C1 segment of cervical spinal cord (tissue), 14 donors: Measurements from ENCODE around the gene N4BP2L2.

Experiments used
- DNase-seq, 14 donors: peaks; one replicate each; lab custom pipeline; 2025; lab: John Stamatoyannopoulos, UW

Gene N4BP2L2

DNA sequence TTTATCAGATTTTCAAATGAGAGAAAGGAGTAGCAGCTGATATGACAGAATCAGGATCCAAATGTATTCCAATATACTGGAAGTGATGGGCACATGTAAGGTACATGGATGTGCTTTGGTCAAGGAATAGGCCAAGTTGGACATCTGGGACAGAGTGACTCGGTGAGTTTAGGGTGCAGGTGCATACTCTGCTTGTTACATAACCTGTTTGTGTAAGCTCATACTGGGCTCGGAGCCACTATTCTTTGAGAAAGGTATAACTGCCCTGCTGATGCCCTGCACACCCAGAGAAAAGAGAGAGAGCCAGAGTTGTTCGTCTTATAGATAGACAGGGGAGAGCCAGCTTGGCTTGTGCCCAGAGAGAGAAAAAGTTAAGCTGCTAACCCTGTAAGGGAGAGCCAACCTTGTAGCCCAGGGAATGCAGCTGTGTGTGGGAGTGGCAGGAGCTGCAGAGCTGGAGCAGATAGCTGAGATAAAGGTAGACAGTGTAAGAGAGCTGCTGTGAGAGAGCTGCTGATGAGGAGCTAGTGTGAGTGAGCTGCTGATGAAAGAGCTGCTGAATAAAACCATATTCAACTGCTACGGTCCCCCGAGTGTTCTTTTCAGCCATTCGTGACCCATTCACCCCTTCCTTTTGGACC lies 70.0 kb downstream of the N4BP2L2 start:
- DNase-seq = no peak

DNA sequence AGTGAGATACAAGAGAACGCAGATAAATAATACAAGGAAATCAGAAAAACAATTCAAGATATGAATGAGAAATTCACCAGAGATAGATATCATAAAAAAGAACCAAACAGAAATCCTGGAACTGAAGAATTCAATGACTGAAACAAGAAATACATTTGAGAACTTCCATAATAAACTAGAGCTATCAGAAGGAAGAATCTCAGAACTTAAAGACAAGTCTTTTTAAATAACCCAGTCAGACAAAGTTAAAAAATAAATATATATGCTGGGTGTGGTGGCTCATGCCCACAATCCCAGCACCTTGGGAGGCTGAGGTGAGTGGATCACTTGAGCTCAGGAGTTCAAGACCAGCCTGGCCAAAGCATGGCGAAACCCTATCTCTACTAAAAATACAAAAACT lies 82.0 kb downstream of the N4BP2L2 start:
- no peak for DNase-seq

DNA sequence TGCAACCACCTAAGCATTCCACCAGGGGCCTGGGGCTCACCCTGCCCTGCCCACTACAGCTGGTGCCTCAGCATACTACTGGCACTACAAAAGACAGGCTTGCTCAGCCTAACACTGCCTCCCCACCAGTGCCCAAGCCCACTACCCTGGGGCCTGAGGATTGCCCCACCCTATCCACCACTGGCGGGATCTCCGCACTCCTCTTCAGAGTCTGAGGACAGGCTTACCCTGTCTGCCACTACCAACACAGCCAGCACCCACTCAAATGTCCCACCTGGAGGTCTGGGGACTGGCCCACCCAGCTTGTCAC lies 83.0 kb downstream of the N4BP2L2 start:
- DNase-seq = no peak

DNA sequence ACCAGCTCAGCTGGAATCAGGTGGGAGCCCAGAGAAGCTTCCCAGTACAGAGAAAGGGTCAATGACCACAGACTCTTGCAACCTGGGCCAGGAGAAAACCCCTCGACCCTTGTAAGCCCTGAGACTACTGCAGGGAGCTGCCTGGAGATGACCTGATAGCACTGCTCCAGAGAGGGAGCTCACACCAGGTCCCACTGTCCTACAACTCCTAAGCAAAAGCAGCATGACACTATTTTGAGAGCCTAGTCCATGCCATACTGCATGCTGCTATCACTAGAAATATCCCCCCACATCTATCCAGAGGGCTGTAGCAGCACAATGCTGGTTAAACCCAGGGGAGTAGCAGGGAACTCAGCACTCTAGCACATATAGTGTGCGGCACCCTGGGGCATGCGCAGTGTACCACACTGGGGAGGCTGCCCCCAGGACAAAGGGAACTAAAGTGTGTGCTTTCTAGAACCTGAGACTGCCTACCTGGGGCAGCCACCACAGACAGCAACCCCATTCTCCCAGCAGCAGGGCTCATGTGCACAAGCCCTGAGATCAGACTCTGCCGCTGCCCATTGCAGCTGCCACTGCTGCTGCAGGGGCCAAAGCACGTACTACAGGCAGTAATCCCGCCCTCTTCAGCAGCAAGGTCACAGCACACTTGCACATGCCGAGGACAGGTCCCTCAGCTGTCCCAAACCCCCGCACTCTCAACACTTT lies 83.6 kb downstream of the N4BP2L2 start:
- DNase-seq = no peak

DNA sequence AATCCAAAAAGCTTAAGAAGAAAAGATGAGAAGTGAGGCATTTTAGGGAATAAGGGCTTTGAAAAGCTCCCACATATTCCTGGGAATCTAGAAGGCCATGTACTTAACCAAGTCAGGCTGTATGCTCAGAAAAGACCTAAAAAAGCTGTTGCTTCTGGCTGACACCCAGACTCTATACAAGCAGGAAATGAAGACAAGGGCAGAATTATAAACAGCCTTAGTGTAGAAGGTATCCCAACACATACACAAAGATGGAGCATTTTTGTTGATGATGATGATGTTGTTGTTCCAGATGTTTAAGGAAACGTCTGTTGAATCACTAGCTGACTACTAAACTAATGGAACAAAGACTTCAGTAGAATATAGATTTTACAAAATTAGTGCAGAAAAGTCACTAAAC lies 84.6 kb downstream of the N4BP2L2 start:
- no peak for DNase-seq

DNA sequence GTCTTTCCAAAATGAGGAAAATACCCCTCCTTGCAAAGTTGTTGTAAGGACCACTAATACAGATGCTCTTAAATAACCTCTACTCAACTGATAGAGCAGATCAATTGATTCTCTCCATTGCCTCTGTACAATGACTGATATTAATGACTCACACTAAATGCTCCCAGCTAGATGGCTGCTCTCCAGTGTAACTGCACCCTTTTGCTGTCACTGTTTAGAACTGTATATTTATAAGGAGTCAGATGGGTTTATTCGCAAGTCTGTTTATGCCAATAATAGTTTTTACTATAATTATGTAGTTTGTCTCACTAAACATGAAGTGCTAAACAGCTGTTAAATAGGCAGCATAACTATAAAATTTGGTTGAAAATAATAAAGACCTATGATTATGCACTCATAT lies 89.6 kb downstream of the N4BP2L2 start:
- no peak for DNase-seq

DNA sequence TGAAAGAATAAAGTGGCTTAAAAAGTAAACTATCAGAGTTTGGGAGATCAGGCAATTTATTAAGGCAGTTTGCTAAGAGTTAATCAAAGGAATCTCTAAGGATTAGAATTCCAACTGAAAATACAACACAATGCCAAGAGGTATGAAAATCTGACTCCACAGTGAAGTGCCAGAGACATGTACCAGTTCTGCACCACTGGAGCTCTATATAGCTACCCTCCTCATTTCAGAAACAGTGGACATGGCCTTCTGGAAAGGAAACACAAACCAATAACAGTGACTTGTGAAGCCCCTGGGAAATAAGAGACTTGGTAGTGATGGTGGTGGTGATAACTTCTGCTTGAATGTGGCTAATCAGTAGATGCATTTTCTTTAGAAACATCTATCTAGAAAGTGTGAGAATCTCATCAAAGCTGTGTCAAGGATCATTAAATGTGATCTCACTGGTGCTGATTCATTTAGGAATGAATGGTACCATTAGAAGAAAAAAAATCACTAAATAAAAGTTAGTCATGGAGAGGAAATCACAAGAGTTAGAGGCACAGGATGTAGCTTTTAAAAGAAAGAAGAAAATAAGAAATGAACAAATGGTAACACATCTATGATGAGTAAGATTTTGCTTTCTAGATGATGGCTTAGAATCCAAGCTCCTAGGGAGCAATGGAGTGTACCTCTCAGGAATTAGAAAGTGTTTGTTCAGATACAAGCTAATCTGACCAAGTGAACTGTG lies 90.5 kb downstream of the N4BP2L2 start:
- no peak for DNase-seq

DNA sequence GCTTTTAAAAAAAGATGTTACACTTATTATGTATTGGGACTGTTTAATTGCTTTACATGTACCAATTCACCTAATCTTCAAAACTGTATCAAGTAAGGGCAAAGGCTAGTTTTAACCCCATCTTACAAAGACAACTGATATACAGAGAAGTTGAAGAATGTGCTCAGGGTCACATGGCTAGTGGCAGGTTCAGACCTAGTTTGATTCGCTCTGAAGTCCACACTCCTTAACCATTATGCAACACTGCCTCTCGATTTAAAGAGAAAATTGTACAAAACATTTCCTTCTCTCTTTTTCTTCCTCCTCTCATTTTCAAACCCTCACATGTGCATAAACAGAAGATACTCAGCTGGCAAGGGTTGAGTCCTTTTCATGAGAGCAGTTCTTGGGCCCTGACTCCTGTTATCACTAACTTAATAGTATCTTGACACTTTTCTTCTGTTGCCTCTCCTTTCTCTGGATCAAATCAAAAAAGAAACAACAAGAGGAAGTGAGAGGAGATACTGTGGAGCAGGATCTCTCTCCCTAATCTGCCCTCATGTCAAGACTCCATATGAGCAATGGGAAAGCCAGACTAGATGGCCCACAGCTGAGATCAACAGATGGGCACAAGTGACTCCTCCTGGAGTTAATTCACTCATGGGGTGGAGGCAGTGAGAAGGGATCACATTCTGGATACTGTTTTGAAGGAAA lies 91.7 kb downstream of the N4BP2L2 start:
- DNase-seq = no peak

DNA sequence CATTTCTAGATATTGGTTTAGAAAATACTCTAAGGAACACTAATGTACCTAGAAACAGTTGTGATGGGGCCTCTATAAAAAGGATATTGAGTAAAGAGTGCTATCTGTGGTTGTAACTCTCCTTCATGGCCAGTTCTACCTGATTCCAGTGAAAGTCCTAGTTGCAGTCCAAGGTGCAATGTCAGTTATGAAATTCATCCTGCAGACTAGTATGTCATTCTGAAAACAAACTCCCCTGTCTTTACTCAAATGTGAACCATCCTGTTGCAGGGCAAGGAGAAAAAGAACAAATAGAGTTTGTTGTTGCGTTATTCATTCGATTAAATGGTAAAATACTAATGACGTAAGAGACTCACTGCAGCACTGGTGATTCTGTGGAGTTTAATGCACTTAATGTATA lies 92.4 kb downstream of the N4BP2L2 start:
- no peak for DNase-seq

DNA sequence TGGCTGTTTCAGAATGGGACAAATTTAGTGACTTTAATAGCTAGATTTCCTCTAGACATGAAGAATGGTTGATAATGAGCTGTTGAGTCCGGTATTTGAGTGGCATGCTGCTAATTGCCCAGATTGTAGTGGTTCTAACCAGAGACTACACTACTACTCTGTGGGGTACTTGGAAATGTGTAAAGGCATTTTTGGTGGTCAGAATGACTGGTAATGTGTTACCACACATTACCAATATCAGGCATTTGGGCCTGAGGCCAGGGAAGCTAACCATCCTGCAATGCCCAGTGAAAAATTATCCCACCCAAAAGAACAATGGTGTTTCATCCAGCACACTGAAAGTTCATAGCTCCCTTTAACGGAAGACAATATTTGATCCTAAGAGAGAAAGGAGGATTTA lies 93.1 kb downstream of the N4BP2L2 start:
- no peak for DNase-seq

DNA sequence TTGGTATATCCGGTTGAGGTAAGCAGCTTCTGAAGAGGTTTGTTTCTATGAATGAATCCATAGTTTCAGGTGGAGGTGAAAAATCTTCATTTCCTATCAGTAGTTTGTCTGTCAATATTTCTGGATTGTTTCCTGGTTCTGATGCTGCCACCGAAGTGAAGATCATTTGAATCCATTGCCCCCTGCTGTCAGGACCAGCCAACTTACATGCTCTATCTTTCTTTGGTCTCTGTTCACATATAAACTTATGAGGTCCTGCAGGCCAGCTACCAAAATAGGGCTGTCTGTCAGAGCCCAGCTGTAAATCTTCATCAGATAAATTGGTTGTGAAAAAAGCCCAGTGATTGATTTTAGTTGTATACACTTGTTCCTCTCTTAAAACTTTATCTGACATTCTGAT lies 95.5 kb downstream of the N4BP2L2 start:
- DNase-seq = peak in 1 of 14 donors; percentile 28

DNA sequence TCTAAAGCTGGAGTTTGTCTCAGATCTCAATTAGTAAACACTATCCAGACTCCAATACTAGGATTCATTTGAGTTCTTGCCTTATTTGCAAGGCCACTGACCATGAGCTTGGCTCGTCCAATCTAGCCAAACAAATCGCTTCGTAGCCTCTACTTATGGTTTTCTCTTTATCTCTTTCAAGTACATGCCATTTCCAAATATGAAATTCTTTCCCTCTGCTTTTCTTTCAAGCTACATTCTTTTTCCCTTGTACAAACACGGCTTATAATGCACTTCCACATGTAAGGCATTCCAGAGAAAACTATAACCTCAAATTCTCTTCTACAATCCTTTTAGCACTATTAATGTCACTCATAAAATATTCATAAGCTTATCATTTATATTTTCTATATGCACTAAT lies 99.7 kb downstream of the N4BP2L2 start:
- DNase-seq = no peak

DNA sequence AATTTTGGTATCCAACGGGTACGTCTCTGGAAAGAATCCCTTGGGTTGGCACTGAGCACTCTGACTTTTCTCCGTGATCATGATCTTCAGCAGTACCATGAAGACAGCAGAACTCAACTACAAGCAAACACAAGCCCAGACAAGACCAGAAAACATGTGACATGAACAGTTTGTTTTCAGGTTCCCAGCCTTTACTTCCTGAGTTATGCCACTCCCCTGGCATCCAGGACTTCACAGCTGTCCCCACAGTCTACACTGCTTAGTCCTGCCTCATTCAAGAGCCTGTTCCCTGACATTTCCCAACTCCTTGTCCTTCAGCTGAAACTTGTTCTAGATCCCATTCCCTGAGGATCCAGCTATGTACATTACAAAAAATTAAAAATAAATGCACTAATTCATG lies 105.7 kb downstream of the N4BP2L2 start:
- no peak for DNase-seq

DNA sequence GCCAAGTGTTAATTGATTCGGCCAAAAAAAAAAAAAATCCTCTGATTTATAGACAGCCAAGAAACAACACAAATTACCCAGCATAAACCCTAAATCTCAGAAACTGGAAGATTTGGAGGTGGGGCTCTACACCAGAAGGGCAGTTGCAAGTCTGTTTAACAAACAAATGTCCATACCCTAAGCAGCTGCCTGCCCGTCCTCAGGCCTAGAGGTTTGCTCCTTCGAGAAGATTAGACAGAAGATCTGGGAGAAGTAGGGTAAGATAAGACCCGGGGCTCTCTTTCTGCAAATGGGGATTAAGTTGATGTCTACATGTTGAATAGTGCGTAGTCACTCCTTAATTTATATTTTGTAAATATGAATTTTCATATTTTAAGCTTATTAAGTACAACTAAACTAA lies 107.2 kb downstream of the N4BP2L2 start:
- no peak for DNase-seq

DNA sequence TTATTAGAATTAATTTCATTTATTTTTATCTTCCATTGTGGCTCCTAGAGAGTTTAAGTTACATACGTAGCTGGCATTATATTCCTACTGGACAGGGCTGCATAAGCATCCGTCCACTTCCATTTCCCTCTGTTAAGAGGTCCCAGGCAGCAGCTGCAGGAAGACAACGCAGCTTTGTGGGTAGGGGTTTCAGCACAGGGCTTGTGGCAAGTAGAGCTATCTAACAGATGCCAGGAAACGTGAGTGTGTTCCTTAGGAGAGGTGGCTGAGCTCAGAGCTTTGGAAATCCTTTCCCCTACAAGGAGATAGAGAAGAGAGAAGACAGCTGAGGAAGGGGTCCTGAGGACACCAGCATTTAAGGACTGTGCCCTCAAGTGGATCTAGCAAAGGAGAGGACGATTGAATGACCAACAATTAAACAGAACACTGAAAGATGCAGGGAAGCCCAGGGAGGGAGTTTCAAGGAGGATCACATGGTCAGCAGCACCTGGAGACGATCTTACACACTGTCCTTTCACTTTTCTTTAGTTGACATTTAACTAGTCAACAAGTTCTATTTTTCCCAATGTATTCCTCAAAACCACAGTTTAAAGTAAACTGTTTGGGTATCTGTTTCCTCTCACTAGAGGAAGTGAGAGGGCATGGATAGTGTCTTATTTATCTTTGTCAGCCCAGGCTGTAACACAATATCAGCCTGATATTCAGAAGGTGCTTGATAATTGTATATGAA lies 108.4 kb downstream of the N4BP2L2 start:
- no peak for DNase-seq

DNA sequence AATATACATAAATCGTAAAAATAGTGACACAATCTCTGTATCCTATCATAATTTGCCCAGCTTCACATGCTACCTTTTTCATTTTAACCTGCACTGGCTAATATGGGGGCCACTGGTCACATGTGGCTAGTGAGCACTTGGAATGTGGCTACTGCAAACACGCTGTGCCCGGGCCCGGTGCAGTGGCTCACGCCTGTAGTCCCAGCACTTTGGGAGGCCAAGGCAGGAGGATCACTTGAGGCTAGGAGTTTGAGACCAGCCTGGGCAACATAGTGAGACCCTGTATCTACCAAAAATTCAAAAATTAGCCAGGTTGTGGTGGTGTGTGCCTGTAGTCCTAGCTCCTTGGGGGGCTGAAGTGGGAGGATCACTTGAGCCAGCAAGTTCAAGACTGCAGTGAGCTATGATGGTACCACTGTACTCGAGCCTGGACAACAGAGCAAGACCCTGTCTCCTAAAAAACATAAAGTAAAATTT lies 109.1 kb downstream of the N4BP2L2 start:
- no peak for DNase-seq

DNA sequence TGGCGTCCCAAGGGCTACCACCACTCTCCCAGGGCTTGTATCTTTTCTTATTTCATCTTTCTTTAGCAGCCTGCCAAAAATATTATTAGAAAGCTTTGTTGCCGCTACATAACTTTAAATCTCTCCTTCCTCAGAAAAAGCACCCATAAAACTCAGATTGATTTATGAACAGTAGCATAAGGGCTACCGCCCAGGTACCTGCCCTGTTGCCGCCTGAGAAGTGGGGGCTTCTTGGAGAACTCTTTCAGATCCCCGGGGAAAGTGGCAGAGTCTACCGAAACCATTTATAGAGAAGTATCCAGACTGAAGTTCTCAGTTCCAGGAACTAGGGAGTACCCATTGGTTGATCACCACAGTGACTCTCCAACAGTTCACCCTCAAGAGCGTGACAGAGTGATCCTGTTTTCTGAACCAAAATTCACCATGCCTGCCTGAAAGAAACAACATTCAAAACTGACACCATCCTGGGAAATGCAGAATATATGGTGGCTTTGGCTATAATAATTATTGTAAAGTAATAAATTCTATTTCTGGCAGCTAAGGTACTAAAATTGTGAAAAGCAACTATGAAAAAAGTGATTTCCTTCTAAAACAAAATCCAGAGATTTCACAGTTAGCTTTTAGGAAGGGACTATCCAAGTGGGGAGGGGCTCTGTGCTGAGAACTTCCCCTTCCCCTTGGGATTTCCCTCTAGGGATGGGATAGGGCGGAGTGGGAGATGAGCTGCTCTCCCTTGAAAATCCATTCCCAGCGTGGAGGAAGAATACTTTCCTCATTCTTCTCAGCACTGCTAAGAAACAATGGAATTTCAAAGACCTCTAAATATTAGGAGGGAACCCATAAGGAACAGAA lies 109.8 kb downstream of the N4BP2L2 start:
- DNase-seq = peak in 2 of 14 donors; percentile 35 to 41

DNA sequence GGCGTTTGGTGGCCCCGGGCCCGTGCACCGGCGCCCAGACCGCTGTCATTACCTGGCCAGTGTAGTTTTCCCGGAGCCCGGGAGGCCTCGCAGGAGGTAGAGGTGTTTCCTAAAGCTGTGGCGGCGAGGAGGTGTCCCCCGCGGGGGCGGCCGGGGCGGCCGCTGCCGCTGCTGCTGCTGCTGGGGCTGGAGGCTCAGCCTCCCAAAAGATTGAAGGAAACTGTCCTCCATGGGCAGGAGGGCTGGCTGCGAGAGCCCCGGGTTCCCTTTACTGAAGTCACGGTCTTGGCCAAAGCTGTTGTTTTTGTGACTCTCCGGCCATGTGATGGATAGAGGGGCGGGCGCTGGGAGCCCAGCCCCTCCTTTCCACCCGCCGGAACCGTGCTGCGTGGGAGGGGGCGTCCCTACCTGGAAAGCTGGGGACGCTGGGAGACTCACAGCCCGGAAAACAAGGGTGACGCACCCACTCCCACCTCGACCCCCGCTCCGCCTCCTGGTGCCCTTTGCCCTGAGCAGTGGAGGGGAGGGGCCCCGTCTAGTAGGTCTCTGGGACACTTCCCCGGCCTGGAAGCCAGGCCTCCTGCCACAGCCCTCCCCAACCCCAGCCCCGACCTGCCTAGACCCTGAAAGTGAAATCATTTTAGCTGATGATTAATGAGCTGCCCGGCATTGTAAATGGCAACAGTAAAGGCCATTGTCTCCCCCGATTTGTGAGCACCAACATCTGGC lies 110.6 kb downstream of the N4BP2L2 start, which contains the start of gene N4BP2L1:
Gene N4BP2L1, minus strand, starts transcription at position 279 of the 729 bp plus-strand sequence. Its CDS starts 48 bp downstream, at position 231.
- peak; percentile 14 to 87 (median 74) for DNase-seq

DNA sequence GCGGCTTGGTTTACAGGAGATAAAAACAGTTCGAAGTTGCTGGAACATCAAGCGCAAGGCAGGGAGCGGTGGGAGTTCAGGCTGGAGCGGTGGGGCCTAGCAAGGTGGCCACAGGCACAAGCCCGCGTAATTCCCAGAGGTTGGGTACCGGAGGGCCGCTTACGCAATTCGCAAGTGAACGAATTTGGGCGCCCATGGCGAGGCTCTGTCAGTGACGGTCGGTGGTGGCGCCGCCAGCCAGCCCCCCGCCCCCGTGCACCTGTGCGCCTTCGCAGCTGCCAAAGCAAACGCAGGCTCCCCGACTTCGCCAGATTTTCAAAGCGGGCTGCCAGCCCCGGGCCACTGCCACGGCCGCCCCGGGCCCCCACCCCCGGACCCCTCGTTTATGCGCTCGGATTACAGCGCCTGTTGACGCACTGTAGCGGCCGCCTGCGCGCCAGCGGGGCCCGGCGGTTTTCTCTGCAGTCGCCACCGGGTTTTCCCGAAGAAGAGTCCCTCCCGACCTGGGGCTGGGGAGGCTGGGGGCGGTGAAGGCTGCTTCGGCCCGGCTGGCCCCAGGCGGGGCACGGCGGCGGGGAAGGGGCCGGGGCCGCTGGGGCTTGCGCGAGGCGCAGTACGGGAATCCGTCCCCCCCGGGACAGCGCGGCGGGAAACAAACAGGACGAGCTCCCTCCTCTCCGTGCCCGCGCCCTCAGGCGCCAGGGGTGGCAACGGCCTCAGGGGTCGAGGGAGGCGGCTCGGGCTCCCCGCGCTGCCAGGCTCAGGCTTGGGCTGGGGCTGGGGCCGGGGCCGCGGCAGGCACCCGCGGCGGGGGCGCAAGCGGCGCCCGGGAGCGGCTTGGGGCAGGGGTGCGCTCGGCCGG lies 111.4 kb downstream of the N4BP2L2 start:
- DNase-seq = peak in 11 of 14 donors; percentile 22 to 69 (median 53)
